RWPE2 (cell line): Measurements from ENCODE around the gene CDC42EP2.
"Not testable (repeated sequence)": the region's sequence is repeated elsewhere in the genome, so short reads cannot be mapped to it uniquely, and the experiment has no call there.

Source experiments
- ATAC-seq: fragments of 200-7000 bp; cut with Tn5 transposase; 3 replicates; pipeline ENCODE4 v1.9.1; 2021; ENCODE audit warnings: low read depth
- DNase-seq: peaks from one replicate; pipeline ENCODE4 v3.0.0-alpha.2; 2020; ENCODE audit warnings: low spot score
- H3K27ac ChIP-seq: fragments of 450-650 bp; 2 replicates; pipeline ENCODE4 v1.5.1; 2017; ENCODE audit warnings: mild to moderate bottlenecking; ENCODE audit not compliant: poor library complexity, severe bottlenecking
- H3K27me3 ChIP-seq: fragments of 250-450 bp; sonication (Bioruptor Pico); 2 replicates; pipeline ENCODE4 v1.5.1; 2021; ENCODE audit warnings: mild to moderate bottlenecking, moderate library complexity; ENCODE audit not compliant: insufficient read depth, poor library complexity, severe bottlenecking
- H3K36me3 ChIP-seq: fragments of 250-450 bp; sonication (Bioruptor Pico); 2 replicates; pipeline ENCODE4 v1.5.1; 2020; ENCODE audit warnings: low read depth, mild to moderate bottlenecking, moderate library complexity
- H3K4me1 ChIP-seq: fragments of 250-450 bp; sonication (Bioruptor Pico); 2 replicates; pipeline ENCODE4 v1.5.1; 2021; ENCODE audit warnings: mild to moderate bottlenecking, moderate library complexity; ENCODE audit not compliant: insufficient read depth, poor library complexity, severe bottlenecking
- H3K4me3 ChIP-seq: fragments of 250-450 bp; sonication (Bioruptor Pico); 2 replicates; pipeline ENCODE4 v1.5.1; 2021; ENCODE audit warnings: mild to moderate bottlenecking, moderate library complexity; ENCODE audit not compliant: severe bottlenecking
- H3K9me3 ChIP-seq: fragments of 250-450 bp; sonication (Bioruptor Pico); 2 replicates; pipeline ENCODE4 v1.5.1; 2021; ENCODE audit warnings: mild to moderate bottlenecking, moderate library complexity; ENCODE audit not compliant: severe bottlenecking
- CTCF ChIP-seq: fragments of 450-650 bp; IDR thresholded peaks from one replicate; pipeline ENCODE4 v1.5.1; 2017; ENCODE audit warnings: mild to moderate bottlenecking, moderate library complexity; ENCODE audit not compliant: poor library complexity, severe bottlenecking

Gene CDC42EP2

DNA sequence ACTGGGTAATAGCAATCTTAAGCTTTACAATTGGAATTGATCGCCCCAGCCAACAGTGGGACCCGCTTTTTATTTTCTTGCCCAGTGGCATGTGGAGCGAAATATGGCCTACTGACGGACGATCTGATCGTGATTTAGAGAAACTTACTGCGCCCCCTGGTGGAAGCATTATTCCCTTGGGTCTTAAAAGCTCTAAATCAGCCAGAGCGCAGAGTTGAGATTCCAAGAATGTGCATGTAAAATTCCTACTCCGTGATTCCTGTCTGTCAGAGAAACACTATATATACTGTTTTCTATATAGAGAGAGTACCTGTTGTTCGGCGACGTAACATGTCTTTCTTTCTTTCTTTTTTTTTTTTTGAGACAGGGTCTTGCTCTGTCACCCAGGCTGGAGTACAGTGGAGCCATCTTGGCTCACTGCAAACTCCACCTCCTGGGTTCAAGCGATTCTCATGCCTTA lies 15.3 kb downstream of the CDC42EP2 start:
- H3K9me3 ChIP-seq = no peaks in the 10 kb centered on the region
- ATAC-seq (peak; percentile 49; the same call in 2 of the 3 replicates), DNase-seq (peak; percentile 84)
- H3K27me3 ChIP-seq = no peaks in the 10 kb centered on the region
- peaks cover 4% of the 10 kb centered on the region for H3K4me1 ChIP-seq
- TF ChIP-seq CTCF = peak; percentile 89
- H3K4me3 ChIP-seq = no peak overlapping the region
- H3K36me3 ChIP-seq = no peaks in the 10 kb centered on the region
- H3K27ac ChIP-seq = peak overlapping the region; percentile 21

DNA sequence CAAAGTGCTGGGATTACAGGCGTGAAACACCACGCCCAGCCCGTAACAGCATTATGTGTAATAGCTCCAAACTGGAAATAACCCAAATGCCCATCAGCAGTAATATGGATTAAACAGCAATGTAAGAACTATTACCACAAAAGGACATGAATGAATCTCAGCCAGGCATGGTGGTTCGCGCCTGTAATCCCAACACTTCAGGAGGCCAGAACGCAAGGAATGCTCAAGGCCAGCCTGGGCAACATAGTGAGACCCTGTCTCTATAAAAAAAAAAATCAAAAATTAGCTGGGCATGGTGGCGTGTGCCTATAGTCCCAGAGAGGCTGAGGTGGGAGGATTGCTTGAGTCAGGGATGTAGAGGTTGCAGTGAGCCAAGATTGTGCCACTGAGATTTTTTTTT lies 15.9 kb downstream of the CDC42EP2 start:
- Histone ChIP-seq H3K9me3 (no peaks in the 10 kb centered on the region), H3K27me3 (no peaks in the 10 kb centered on the region), H3K4me1 (peaks cover 4% of the 10 kb centered on the region), H3K4me3 (no peak overlapping the region), H3K36me3 (no peaks in the 10 kb centered on the region; the same call in 1 of the 2 replicates), H3K27ac (no peak overlapping the region)
- ATAC-seq (no peak), DNase-seq (no peak)
- TF ChIP-seq CTCF = no peak

- not testable (repeated sequence) for H3K27me3 ChIP-seq, DNase-seq, H3K4me3 ChIP-seq, ATAC-seq, H3K4me1 ChIP-seq, H3K36me3 ChIP-seq, H3K9me3 ChIP-seq, H3K27ac ChIP-seq
Measured at GRCh38 chr11:65332591-65332990, 17.9 kb downstream of the CDC42EP2 start.

- TF ChIP-seq CTCF = no peak
- no peak for DNase-seq
- ATAC-seq = no peak
Measured at GRCh38 chr11:65334696-65335295, 20.1 kb downstream of the CDC42EP2 start.

DNA sequence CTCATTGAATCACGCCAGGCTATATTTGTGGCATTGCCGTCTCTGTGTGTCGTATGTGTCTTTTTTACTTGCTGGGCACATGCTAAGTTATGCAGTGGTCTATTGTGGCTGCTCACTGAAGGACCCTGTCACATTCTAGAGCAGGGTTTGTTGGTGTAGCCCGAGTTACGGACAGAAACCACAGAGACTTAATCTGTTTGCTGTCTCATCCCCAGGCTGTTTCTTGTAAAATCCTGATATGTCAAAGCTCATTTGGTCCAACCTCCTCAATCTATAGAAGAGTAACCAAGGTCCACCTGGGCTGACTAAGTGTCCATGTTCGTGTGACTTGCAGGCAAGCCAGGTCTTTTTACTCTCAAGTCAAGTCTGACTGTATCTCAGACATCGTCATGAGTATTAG lies 24.0 kb downstream of the CDC42EP2 start:
- no peaks in the 10 kb centered on the region for H3K4me1 ChIP-seq
- no peak for TF ChIP-seq CTCF
- no peaks in the 10 kb centered on the region for H3K27me3 ChIP-seq
- DNase-seq = no peak
- no peak for ATAC-seq
- no peak overlapping the region for H3K27ac ChIP-seq
- peaks cover 62% of the 10 kb centered on the region for H3K36me3 ChIP-seq
- no peak overlapping the region for H3K4me3 ChIP-seq
- no peaks in the 10 kb centered on the region for H3K9me3 ChIP-seq

More at GRCh38 chr11:65334696-65335295, 20.1 kb downstream of the CDC42EP2 start:
- Histone ChIP-seq H3K36me3 (peaks cover 23% of the 10 kb centered on the region), H3K27me3 (no peaks in the 10 kb centered on the region), H3K27ac (peak overlapping the region; percentile 55), H3K4me3 (peak overlapping the region; percentile 67), H3K9me3 (no peaks in the 10 kb centered on the region), H3K4me1 (peaks cover under 1% of the 10 kb centered on the region)
